ENCODE results near the gene AJAP1. TPM values are rescaled to one million over a fixed set of nuclear protein-coding genes. Genes with fewer than 3 reads are reported as not detected.

Gene AJAP1
- total RNA-seq, 1 experiment from 2014 or later, result not detected

GRCh38 chr1:4786055-4786454, 131.6 kb downstream of the AJAP1 start:
- Histone ChIP-seq H3K4me2 (ENCODE audit: low read length) (no peak overlapping the region), H2AFZ (ENCODE audit: low read depth, low read length, poor library complexity, severe bottlenecking) (no peak overlapping the region), H4K20me1 (ENCODE audit: insufficient read depth) (no peaks in the 10 kb centered on the region), H3K27ac (ENCODE audit: low read depth, low read length) (no peak overlapping the region), H3K4me1 (ENCODE audit: control insufficient read depth in 1 of 2, insufficient read depth in 2 of 2, low read length in 2 of 2) (no peaks in the 10 kb centered on the region), H3K4me3 (replicated peaks in 1 of 2; ENCODE audit: low read depth in 1 of 2, low read length in 2 of 2) (no peak overlapping the region), H3K27me3 (ENCODE audit: insufficient read depth, low read length) (no peaks in the 10 kb centered on the region), H3K9ac (ENCODE audit: low read length) (no peak overlapping the region), H3K79me2 (ENCODE audit: insufficient read depth, low read length) (no peaks in the 10 kb centered on the region), H3K36me3 (ENCODE audit: control insufficient read depth in 1 of 2, insufficient read depth in 2 of 2, low read length in 2 of 2) (no peaks in the 10 kb centered on the region), H3K9me3 (ENCODE audit: control insufficient read depth in 1 of 2, insufficient read depth in 1 of 2, low read depth in 1 of 2, low read length in 2 of 2) (peaks cover 0 to 3% of the 10 kb centered on the region in 2 experiments; a peak in 1 of 4 replicates), H3K9me2 (ENCODE audit: insufficient read depth) (no peaks in the 10 kb centered on the region)
- ChIA-PET CTCF (no interaction called here), POLR2A (no interaction called here), RAD21 (ENCODE audit: low non-redundant PET in 1 of 2, low total read pairs in 2 of 2, uncharacterized antibody in 2 of 2, unreplicated experiment in 2 of 2) (no interaction called here)
- intact Hi-C loops (cut with micrococcal nuclease), result no loop called here
- no peak for DNase-seq (ENCODE audit: low read depth, low spot score)
- TF ChIP-seq EGR1 (IDR thresholded peaks at IDR 0.05; ENCODE audit: low read depth), result no peak
- TF ChIP-seq SIN3A (IDR thresholded peaks at IDR 0.05; ENCODE audit: low read depth), result no peak
- no peak for TF ChIP-seq ZFX (IDR thresholded peaks at IDR 0.05)
- TF ChIP-seq ZBTB33 (IDR thresholded peaks at IDR 0.05; ENCODE audit: extremely low read depth, insufficient replicate concordance, low read length), result no peak
- no peak for TF ChIP-seq SP1 (IDR thresholded peaks at IDR 0.05; ENCODE audit: low read depth)
- no peak for TF ChIP-seq ELF1 (IDR thresholded peaks at IDR 0.05; ENCODE audit: borderline replicate concordance, low read depth)
- ATAC-seq, result no peak
- no TSS peak for BruUV-seq (replicated peaks)

- Histone ChIP-seq H3K9ac (ENCODE audit: low read length) (no peak overlapping the region), H3K9me2 (ENCODE audit: insufficient read depth) (no peaks in the 10 kb centered on the region), H3K79me2 (ENCODE audit: insufficient read depth, low read length) (no peaks in the 10 kb centered on the region), H3K4me3 (replicated peaks in 1 of 2; ENCODE audit: low read depth in 1 of 2, low read length in 2 of 2) (no peak overlapping the region), H3K36me3 (ENCODE audit: control insufficient read depth in 1 of 2, insufficient read depth in 2 of 2, low read length in 2 of 2) (no peaks in the 10 kb centered on the region), H2AFZ (ENCODE audit: low read depth, low read length, poor library complexity, severe bottlenecking) (no peak overlapping the region), H3K27me3 (ENCODE audit: insufficient read depth, low read length) (no peaks in the 10 kb centered on the region), H3K27ac (ENCODE audit: low read depth, low read length) (no peak overlapping the region), H3K4me2 (ENCODE audit: low read length) (no peak overlapping the region), H4K20me1 (ENCODE audit: insufficient read depth) (no peaks in the 10 kb centered on the region), H3K4me1 (ENCODE audit: control insufficient read depth in 1 of 2, insufficient read depth in 2 of 2, low read length in 2 of 2) (no peaks in the 10 kb centered on the region), H3K9me3 (ENCODE audit: control insufficient read depth in 1 of 2, insufficient read depth in 1 of 2, low read depth in 1 of 2, low read length in 2 of 2) (no peaks in the 10 kb centered on the region; a peak in 1 of 4 replicates)
- ChIA-PET POLR2A (no interaction called here), RAD21 (ENCODE audit: low non-redundant PET in 1 of 2, low total read pairs in 2 of 2, uncharacterized antibody in 2 of 2, unreplicated experiment in 2 of 2) (no interaction called here), CTCF (no interaction called here)
- DNase-seq (ENCODE audit: low read depth, low spot score) (no peak), ATAC-seq (no peak)
- intact Hi-C loops (cut with micrococcal nuclease), result no loop called here
- no peak for TF ChIP-seq EZH2 (IDR thresholded peaks at IDR 0.05)
- TF ChIP-seq ELF1 (IDR thresholded peaks at IDR 0.05; ENCODE audit: borderline replicate concordance, low read depth), result no peak
- no peak for TF ChIP-seq POLR2A (IDR thresholded peaks at IDR 0.05; ENCODE audit: borderline replicate concordance, extremely low read depth, insufficient read depth, insufficient read length)
- no peak for TF ChIP-seq ZNF274 (IDR thresholded peaks at IDR 0.05; ENCODE audit: low read depth, low read length)
- no peak for TF ChIP-seq JUND (IDR thresholded peaks at IDR 0.05)
- TF ChIP-seq ATF3 (IDR thresholded peaks at IDR 0.05), result no peak
- no peak for TF ChIP-seq ZBTB33 (IDR thresholded peaks at IDR 0.05; ENCODE audit: extremely low read depth, insufficient replicate concordance, low read length)
- TF ChIP-seq ZFX (IDR thresholded peaks at IDR 0.05), result no peak
- TF ChIP-seq CEBPB (IDR thresholded peaks at IDR 0.05; ENCODE audit: low read depth), result no peak
- BruUV-seq (replicated peaks), result no TSS peak
These were observed 133.1 kb downstream of the AJAP1 start for GRCh38 chr1:4787551-4787950.

Data from HCT116 (cell line).